SW480 (cell line): Measurements from ENCODE around the gene MINDY4.
A peak's percentile ranks its signal among the peaks of the same experiment; 100 is the strongest.
"Not testable (repeated sequence)": the region's sequence is repeated elsewhere in the genome, so short reads cannot be mapped to it uniquely, and the experiment has no call there.

Experiments used
- DNase-seq: peaks from one replicate; pipeline ENCODE4 v3.0.0-alpha.2; 2016; ENCODE audit warnings: low spot score

MINDY4 gene

DNA sequence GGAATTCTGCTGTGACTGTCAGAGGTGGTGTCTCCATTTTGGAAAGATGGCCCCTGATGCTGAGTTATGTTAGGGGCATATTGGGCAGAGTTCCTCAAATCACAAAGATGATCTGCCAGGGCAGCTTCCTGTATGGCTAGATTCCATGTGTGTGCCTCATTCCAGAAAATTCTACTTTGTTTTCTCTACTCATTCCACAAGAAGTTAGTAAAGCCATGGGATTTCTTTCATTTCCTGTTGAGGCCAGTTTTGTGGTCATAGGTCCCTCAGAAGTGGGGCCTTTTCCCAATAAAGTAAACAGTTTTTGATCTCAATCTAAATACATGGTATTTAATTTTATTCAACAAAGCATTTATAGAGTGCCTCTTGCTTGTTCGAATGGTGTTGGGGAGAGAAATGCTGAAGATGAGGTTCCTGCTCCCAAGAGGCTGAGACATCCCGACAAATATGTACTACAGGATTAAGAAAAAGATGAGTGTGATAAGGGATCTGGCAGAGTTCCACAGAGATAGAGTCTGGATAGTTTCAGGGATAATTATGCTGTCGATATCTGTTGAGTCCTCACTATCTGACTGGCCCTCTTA, 33.0 kb downstream of the MINDY4 start:
- peak; percentile 58 for DNase-seq

DNA sequence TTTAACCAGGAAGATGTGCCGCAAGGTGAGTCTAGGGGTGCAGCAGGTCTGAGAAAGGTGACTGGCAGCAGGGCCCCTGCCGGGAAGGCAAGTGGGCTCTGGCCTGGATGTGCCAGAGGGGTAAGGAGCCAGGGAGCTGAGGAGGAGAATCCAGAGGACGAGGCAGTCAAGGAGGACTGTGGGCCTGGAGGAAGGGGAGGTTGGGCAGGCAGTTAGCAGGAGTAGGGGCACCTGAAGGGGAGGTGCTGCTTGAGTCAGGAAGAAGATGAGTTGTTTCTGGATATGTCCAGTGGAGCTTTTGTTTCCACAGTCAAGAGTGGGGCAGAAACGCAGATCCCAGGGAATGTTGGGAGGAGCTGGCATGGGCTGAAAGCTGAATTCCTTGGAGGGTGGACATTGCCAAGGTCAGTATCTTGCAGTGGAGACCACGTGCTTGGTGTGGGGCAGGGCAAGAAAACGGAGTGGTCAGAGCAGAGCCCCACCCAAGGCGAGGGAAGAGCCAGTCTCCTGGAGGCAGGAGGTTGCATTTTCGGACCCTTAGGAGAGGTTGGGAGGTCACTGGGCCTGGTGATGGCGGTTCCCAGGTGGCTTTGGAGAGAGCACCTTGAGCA, 34.0 kb downstream of the MINDY4 start:
- DNase-seq: no peak

DNA sequence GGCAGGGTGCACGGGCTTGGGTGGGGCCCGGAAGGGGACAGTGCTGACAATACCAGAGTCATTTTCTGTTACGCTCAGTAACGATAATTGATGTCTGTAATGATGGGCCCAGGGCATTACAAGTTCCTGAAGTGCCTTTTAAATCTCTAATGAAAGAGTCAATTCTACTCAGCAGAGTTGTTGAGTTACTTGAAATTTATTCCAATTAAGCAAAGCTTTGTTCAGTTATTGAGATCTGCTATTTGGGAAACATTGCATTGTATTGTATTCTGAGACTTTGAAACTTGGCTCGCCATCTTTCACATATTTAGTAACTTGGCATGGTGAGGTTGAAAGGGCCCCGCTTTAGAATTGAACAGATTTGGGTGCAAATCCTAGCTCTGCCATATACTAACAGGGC, 34.7 kb downstream of the MINDY4 start:
- DNase-seq: no peak

DNA sequence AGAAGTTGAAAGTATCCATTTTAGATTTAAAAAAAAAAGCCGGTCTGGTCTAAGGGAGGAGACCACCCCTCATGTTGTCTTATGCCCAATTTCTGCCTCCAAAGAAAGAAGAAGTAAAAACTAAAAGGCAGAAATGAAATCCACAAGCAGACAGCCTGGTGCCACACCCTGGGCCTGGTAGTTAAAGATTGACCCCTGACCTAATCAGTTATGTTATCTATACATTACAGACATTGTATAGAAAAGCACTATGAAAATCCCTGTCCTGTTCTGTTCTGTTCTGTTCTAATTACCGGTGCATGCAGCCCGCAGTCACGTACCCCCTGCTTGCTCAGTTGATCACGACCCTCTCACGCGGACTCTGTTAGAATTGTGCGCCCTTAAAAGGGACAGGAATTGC, 36.3 kb downstream of the MINDY4 start:
- not testable (repeated sequence) for DNase-seq

DNA sequence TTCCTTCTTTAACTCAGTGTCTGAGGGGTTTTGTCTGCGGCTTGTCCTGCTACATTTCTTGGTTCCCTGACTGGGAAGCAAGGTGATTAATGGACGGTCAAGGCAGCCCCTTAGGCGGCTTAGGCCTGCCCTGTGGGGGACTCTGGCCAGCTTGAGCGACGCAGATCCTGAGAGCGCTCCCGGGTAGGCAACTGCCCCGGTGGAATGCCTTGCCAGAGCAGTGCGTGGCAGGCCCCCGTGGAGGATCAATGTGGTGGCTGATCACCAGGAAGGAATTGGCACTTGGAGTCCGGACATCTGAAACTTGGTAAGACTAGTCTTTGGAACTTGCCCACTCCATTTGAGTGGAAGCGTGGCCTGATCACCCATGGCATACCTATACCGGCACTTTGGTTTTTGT, 36.7 kb downstream of the MINDY4 start:
- not testable (repeated sequence) for DNase-seq

DNA sequence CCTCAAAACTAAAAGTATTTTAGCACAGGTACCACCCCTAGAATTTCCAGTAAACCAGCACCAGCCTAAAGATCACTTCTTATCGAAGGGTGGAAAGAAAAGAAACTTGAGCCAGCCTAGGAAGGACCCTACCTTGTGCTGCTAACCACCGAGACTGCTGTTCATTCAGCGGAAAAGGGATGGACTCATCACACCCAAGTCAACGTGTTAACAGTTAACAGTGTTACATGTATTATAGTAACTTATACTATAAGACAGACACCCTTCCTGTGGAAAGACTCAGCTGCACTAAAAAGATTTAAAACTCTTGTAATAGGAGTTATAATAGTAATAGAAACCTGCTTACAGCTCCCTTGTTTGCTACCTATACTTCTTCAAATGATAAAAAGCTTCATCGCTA, 39.8 kb downstream of the MINDY4 start:
- DNase-seq: no peak

DNA sequence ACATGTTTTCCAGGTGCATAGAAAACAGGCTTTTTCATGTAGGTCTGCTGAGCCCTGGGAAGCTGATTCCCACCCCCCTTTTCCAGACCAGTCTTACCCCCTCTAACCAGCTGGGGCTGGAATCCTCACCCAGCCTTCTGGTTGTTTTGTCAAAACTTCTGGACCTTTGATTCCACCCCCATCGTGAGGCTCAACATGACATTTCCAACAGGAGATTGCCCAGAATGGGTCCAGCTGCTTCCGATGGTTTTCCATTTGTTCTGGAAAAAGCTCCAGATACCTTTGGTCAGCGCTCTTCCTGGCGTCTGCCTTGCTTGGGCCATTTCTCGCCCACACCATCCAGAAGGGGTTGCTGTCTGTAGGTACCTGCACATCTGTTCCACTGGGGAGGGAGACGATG, 41.5 kb downstream of the MINDY4 start:
- no peak for DNase-seq

DNA sequence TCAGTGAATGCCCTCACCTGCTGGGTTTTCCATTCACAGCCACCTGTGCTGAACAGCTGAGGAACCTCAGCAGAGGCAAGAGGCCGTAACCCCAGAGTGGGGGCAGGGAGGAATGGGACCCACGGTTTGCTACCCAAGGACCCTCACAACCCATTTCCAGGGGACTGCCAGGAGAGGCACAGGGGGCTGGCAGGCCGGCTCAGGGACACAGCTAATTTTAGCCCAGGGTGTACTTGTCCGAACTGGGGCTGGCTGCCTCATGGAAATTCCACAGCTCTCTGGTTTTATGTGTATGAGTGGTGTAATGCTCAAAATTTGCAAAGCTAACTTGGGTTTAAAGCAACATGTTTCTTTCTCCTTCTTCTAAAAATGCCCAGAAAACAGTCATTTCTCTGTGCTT, 42.2 kb downstream of the MINDY4 start:
- no peak for DNase-seq

DNA sequence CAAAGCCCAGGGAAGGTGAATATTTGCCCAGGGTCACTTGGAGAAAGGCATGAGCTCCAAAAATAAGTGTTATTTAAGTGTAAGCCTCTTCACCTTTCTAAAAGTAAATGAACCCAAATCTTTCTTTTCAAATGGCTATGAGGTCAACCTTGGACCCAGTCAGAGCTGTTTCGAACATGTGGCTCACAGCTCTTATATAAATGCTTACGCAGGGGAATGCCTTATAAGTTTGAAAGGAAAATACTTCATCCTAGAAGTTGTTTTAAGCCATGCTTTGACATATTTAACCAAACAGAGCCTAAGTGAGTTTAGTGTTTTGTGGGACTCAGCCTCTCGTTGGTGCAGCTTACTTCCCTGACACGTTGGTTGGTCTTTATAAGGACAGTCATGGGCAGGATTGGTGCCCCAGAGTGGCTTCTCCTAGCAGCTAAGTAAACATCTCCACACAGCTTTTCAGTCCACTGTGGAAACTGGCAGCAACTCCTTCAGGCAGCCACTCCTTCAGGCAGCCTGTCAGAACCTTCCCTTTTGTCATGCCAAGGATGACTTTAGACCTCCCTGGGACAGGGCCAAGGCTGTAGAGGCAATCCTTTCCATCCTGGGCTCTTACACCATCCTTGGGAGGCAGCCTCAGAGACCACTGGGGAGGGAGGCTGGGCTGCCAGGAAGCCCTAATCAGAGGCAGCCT, 43.6 kb downstream of the MINDY4 start:
- DNase-seq: no peak

DNA sequence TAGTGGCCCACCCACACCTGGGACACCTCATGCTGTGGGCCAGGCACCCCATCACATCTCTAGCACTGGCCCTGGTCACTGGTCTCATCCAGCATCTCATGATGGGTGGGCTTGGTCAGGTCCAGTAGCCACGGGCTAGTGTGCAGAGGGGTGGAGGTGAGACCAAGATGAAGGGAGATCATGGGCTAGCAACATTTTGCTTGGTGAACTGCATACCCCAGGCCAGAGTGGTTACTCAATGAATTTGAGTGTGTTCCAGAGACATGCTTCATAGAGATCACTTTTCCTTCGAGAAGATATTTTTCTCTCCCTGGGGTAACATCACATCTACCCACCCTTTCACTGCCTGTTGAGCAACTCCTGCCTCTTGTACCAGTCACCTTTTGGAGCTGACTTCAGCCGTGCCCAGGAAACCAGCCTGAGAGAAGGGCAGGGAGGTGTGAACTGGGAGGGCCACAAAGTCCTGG, 44.2 kb downstream of the MINDY4 start:
- no peak for DNase-seq

DNA sequence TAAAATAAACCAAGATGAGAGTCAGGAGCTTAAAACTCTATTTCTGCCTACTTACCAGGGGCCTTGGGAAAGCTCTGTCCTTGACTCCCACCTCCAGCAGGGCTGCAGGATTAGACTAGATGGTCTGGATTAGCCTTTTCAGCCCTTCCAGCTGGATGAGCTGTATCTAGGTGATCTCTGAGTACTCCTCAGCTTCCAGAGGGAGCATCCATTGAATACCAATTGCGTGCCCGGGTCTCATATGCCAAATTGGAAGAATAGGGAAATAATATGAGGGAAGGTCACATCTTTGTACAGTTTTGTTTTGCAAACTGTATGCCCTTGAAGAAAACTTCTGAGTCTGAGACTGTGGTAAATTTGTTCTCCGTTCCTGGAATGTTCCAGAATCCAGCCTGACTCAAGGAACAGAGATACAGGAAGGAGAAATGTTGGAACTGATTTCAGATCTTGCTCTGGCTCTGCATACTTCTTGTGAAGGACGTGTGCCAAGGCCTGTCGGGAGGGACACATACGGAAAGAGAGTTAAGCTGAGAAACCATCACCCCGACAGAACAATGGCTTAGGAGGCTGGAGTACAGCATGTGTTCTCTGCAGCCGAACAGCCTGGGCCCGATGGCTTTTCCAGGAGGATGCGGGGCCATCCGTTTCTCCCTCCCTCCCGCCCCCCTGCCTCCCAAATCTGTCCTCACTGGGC, 44.9 kb downstream of the MINDY4 start:
- DNase-seq: no peak

DNA sequence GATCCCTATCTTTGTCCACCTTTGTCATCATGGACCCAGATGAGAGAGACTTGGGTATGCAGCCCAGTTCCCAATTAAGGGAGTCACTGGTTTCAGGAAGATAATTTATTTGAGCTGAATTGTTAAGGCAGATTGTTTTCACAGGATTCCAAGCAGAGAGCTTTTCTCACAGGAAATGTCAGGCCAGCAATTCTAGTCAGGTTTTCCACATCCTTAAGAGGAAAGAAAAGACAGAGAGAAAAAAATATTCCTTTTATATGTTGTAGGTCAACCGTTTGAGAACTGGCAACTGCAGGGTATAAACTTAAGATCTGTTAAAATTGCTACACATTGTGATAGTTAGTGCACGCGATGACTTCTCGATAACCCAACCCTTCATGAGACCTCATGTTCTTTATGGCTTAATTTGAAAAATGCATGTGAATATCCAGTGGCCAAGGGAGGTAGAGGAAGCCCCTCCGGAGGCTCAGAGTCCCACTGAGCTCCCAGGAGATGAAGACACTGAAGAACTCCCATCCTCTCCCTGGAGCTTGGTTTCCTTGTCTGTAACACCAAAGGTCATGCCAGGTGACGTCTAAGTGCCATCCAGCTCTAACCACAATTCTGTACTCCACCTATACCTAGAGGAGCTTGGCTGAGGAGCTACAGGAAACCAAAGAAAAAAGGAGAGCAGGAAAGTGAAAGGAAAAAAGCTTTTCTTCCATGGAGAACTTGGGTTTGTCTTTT, 45.6 kb downstream of the MINDY4 start:
- no peak for DNase-seq

DNA sequence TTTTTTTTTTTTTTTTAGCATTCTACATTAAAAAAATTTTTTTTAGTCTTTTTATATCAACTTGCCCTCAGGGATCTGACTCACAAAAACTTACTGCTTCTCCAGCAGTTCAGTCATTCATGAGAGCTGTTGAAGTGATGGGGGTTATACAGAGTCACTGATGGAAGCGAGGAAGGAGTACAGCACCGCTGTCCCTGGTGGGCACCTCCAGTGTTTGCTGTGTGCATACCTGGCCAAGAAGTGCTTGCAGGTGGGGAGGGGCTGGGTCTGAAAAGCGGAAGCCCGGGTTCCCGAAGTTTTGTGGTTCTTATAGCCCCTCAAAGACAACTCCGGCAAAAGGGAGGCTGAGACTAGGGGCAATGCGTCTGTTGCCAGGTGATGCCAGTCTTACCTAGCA, 46.2 kb downstream of the MINDY4 start:
- DNase-seq: no peak

DNA sequence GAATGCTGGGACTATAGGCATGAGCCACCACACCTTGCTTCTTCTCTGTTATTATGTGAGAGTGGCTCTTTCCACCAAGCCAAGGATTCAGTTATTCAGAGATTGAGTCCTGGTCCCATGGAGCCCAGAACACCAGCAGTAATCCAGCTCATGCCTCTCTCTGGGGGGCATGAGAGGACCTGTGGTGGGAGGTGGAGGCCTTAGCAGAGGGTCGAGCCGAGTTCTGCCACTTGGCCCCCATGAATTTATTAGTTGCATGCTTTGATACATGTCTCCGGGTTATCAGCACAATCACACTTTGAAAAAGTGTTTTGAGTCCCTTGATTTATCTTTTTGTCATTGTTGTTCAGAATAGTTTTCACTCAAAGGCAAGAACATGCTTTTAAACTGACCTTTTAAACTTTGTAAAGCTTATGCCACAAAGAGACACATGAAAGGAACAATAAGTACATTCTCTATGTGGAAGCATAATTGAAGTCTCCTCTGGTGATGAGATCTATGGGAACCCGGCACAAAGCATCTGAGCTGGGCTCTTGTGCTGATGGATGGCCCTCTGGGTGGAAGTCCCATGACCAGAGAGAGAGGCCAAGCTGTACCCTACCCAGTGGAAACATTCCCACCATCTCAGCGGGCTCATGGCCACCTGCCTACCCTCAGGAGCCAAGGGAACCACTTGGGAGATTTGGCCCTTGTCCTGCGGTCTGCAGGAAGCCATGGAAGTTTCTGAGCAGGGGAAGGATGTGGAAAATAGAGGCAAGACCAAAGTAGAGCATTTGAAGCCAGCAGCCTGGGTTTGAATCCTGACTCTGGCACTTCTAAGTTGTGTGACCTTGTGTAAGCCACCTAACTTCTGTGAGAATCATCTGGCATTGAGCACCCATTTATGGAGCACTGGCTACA, 53.9 kb downstream of the MINDY4 start:
- DNase-seq: no peak

DNA sequence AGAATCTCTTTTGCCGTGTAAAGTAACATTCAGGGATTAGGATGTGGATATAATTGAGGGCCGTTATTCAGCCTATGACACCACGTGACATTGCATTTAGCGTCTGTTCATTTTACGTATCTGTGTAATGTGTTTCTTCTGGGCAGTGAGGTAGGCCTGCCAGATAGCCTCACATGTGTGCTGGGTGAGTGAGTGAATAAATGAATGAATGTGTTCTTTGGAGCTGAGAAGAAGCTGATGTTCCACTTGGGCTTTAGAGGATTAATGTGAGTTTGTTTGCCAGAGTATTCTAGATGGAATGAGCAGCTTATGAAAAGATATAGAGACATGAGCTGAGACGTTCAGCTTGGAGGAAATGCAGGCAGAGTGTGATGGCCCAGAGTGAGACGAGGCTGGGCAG, 55.0 kb downstream of the MINDY4 start:
- DNase-seq: no peak

DNA sequence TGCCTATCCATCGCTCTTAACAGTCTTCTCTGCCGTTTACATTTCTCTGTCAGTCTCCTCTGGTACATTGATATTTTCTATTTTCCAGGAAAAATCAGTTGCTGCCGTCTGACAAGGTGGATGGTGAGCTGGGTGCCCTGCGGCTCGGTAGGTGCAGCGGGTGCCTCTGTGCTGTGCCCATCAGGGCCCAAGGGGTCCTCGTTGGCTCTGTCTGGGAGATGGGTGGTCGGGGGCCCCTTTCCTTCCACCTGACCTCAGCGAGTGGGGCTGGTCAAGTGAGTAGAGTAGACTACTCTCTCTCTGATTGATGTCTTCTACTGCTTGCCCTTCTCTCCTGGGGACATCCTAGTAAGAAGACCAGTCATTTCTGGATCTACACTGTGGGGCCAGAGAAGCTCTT, 57.4 kb downstream of the MINDY4 start:
- no peak for DNase-seq

DNA sequence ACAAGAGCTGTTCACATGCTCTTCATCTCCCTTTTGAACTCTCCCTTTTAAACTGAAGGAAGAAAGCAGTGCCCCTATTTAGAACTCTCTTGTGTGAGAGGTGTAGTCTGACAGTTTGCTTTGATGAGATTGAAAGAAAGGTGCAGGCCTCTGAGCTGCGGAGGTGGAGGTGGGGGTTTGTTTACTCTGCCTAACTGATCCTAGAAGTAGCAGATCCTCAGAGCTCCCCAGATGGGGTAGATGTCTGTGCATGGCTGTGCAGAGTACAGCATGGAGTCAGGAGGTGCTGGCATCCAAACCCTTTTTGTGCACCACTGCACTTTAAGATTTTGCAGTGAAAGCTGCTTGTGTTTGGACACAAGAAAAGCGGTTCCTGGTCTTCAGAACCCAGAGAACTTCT, 58.3 kb downstream of the MINDY4 start:
- no peak for DNase-seq

DNA sequence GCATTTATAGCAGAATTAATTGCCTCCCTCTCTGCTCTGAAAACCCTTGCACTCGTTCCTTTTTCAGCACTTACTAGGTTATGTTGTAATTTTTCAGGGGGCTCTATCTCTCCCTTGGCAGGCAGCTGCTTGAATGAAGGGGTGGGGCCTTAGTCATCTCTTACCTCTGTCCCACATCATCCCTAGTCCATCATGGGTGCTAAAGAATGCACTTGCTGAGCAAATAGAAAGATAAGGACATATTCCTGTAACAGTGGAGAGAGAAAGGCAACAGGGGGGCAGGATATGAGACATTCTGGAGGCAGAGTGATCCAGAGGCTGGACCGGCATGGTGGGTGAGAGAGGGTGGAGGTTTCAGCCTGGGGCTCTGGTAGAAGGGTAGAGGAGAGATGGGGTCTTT, 60.0 kb downstream of the MINDY4 start:
- no peak for DNase-seq

DNA sequence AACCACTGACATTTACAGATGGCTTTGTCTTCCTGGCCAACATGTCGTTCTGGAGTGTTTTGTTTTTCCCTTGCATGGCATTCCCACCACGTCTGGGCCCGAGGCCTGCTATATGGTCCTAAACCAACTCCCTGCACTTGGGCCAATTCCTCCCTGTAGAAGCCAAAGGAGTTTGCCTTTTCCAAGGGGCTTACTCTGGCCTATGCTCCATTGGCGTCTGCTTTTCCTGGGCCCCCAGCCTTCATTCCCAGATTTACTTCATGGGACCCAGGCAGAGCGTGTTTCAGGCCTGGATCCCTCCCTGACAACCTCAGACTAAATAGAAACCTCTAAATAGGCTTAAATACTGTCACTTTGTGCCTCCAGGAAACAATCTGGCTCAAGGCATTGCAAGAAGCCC, 60.7 kb downstream of the MINDY4 start:
- DNase-seq: no peak

DNA sequence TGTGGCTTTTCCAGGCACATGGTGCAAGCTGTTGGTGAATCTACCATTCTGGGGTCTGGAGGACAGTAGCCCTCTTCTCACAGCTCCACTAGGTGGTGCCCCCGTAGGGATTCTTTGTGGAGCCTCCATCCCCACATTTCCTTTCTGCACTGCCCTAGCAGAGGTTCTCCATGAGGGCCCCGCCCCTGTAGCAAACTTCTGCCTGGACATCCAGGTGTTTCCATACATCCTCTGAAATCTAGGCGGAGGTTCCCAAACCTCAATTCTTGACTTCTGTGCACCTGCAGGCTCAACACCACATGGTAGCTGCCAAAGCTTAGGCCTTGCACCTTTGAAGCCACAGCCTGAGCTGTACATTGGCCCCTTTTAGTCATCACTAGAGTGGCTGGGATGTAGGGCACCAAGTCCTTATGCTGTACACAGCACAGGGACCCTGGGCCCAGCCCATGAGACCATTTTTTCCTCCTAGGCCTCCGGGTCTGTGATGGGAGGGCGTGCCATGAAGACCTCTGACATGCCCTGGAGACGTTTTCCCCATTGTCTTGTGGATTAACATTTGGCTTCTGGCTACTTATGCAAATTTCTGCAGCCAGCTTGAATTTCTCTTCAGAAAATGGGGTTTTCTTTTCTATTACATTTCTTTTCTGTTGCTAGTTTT, 62.9 kb downstream of the MINDY4 start:
- not testable (repeated sequence) for DNase-seq

DNA sequence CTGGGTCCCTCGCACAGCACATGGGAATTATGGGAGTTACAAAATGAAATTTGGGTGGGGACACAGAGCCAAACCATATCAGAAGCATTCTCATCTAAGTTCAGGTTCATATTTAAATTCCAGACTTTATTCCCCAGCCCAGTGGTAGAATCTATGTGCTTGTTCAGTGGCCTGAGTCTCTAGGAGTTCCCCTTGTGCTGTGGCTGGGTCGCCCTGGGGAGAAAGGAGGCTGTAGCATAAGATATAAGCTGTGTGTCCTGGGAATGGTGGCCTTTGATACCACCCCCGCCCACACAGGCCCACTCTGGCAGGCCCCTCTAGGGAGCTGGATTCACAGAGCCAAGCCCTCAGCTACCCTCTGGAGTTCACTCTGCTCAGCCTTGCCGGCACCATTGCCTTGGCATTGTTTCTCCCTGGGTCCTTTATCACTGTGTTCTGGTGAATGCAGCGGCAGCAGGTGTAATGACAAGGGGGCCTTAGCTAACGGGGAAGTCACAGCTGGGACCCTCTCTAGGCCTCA, 64.2 kb downstream of the MINDY4 start:
- DNase-seq: no peak
